Stimulated activated CD8-positive, alpha-beta memory T cell treated with anti-CD3 and anti-CD28 coated beads, Interleukin-12 subunit alpha, Interleukin-12 subunit beta, amount 100 ng/mL, for 4 hours (primary cell): ENCODE data around the gene TEAD2.
"Not testable (repeated sequence)": the region's sequence is repeated elsewhere in the genome, so short reads cannot be mapped to it uniquely, and the experiment has no call there.

Experiments
- DNase-seq: peaks from one replicate; pipeline ENCODE4 v3.0.0-alpha.2; 2020; ENCODE audit warnings: low read depth

Gene TEAD2

DNA sequence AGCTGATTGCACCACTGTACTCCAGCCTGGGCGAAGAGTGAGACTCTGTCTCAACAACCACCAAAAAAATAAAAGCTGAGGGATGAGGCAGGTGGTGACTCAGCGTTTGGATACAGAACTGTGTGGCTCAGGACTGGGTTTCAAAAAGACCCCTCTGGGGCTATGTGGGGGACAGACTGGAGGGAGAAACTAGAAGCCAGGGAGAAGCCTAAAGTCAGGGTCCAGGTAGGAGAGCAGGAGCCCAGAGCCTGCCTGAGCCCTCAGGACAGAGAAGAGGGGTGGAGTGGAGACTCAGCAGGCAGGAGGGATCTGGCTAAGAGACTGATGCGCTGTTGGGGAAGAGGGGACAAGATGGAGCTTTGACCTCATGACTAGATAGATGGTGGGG is 28.8 kb downstream of the TEAD2 start:
- DNase-seq: no peak

GRCh38 chr19:49332691-49333417 is 29.4 kb downstream of the TEAD2 start:
- DNase-seq: not testable (repeated sequence)

GRCh38 chr19:49331616-49332055 is 30.6 kb downstream of the TEAD2 start:
- DNase-seq: no peak

DNA sequence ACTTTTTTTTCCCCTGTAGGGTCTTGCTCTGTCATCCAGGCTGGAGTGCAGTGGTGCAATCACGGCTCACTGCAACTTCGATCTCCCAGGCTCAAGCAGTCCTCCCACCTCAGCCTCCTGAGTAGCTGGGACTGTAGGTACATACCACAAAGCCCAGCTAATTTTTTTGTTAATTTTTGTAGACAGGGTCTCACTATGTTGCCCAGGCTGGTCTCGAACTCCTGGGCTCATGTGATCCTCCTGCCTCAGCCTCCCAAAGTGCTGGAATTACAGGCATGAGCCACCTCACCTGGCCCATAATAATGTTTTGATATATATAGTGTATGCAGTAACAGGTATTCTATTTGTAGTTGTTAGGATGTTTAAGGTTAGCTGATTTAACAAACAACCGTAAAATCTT is 31.0 kb downstream of the TEAD2 start:
- not testable (repeated sequence) for DNase-seq

- DNase-seq: no peak
Measured at GRCh38 chr19:49328741-49329140, 33.5 kb downstream of the TEAD2 start.

DNA sequence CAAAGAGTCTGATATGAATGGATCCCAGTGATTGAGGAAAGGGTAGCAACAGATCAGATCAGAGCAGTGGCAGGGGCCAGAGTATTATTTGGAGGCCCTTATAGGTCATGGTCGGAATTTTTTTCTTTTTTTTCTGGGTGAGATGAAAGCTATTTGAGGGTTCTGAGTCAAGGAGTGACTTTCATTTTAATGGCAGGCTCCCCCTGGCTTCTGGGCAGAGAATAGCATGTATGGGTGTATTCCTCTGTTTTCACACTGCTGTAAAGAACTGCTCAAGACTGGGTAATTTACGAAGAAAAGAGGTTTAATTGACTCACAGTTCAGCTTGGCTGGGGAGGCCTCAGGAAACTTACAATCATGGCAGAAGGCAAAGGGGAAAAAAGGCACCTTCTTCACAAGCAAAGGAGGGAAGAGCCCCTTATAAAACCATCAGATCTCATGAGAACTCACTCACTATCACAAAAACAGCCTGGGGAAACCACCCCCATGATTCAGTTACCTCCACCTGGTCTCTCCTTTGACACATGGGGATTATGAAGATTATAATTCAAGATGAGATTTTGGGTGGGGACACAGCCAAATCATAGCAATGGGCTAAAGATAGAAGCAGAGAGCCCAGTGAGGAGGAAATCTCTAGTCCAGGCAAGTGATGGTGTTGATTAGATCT is 34.2 kb downstream of the TEAD2 start:
- no peak for DNase-seq

GRCh38 chr19:49326165-49326704 is 36.0 kb downstream of the TEAD2 start:
- DNase-seq: no peak

GRCh38 chr19:49325756-49326155 is 36.5 kb downstream of the TEAD2 start:
- DNase-seq: not testable (repeated sequence)

DNA sequence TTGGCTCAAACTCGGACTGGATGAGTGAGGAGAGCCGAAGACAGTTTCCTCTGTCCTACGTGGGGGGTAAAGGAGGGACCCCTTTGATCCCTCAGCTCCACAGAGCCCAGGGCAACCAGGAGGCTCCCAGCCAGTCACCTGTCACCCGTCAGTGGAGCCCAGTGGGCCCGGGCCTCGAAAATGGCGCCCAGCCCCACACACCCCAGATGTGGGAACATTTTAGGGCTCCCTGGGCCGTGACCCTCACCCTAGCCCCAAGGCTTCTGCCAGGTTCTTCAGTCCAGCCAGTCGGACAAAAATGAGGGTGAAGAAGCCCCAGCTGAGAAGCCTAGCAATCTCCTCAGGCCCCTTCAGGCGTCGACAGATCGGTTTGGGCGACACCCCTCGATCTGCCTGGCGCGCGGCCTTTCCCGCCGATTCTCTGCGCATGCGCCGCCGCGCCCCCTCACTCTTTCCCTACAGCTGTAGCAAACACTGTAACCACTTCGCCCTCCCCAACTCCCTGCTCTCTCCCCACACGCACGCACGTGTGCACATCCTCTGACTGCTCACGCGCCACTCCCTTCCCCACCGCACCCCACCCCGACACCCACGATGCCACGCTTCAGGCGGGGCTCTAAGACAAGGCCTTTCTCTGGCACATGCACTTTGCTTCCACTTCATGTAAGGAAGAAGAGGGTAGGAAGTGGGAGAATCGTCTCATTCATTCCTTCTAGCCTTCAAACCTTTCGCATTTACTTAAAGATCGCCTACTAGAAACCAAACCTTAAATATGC is 37.2 kb downstream of the TEAD2 start, which contains the start of gene SLC6A16:
Gene SLC6A16, minus strand, starts transcription at position 391 of the 776 bp plus-strand sequence. CDS start 13,844 bp downstream, outside the sequence.
- DNase-seq: no peak

GRCh38 chr19:49318296-49318695 is 43.9 kb downstream of the TEAD2 start:
- no peak for DNase-seq

- no peak for DNase-seq
Measured at GRCh38 chr19:49316284-49316683, 45.9 kb downstream of the TEAD2 start.

DNA sequence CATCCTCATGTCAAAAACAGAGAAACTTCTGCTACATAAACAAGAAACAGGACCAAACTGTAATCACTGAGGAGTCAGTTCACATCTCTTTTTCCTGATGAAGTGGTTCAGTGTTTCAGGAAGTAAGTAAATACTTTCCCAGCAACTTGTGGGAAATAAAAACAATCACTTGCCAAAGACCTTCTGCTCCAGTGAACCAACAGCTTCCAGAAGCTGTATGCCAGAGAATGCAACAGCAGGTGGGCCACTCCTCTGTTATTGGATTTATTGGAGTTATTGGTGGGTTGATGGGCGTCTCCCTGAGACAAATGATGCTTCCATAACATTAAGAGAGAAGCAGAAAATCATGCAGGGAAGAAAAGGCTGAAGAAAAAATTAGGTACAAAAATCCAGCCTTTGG is 47.1 kb downstream of the TEAD2 start:
- DNase-seq: no peak

DNA sequence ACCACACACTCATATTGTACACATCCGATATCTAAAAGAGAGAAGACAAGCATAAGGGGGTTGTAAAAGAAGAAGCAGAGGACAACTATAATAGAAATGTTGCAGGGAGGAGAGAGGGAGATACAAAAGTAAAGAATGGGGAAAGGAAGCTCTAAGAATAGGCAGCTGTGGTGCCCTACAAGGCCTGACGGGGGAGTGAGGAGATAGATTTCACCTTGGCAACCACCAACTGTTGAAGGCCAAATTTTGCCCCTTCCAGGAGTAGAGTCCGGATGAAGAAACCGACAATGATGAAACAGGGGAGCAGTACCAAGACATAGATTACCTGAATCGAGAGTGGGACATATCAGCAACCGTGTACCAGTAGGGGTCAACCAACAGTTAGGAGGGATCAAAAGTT is 53.1 kb downstream of the TEAD2 start:
- no peak for DNase-seq

- DNase-seq: not testable (repeated sequence)
Measured at GRCh38 chr19:49306734-49307133, 55.5 kb downstream of the TEAD2 start.

GRCh38 chr19:49301866-49302252 is 60.4 kb downstream of the TEAD2 start:
- no peak for DNase-seq

DNA sequence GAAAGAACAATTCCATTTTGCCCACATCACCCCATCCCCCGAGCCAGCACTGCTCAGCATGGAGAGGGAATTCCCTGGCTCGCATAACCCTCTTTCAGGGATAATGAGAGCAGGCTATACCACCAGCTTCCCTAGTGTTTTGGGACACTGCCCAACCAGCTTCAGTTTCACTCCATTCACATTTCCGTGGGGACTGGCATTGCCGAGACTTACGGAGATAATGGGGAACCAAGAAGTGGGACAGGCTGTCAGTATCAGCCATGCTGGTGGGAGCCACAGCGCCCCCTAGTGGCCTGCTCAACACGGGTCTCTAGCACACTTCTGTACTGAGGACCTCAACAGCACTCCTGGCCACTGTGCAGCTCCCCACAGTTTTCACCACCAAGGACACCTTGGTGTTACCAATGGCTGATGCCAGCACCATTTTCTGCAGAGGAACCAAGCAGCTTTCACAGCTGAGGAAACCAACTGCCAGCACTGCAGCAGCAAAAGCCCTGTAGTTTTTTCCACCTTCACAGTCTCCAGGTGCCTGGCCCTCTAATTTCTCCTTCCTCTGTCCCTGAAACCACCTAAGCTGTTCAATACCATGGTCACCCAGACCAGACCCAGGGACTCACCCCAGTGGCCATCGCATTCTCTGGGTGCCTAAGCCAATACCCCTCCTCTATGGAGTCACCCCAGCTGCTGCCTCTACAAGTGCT is 60.9 kb downstream of the TEAD2 start:
- DNase-seq: peak; percentile 50

GRCh38 chr19:49298653-49299052 is 63.6 kb downstream of the TEAD2 start:
- not testable (repeated sequence) for DNase-seq

DNA sequence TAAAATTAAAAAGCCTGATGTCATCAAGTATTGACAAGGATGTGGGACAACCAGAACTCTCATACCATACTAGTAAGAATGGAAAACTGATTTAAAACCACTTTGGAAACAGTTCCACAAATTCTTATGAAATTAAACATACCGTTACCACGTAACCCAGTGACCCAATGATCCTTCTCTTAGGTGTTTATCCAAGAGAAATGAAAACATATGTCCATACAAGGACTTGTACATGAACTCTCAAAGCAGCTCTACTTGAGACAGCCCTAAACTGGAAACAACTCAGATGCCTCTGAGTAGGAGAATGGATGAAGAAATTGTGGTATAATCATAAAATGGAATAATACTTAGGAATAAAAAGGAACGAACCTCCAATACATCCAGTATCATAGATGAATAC is 64.8 kb downstream of the TEAD2 start:
- DNase-seq: no peak

- no peak for DNase-seq
Measured at GRCh38 chr19:49295208-49295880, 66.9 kb downstream of the TEAD2 start.

DNA sequence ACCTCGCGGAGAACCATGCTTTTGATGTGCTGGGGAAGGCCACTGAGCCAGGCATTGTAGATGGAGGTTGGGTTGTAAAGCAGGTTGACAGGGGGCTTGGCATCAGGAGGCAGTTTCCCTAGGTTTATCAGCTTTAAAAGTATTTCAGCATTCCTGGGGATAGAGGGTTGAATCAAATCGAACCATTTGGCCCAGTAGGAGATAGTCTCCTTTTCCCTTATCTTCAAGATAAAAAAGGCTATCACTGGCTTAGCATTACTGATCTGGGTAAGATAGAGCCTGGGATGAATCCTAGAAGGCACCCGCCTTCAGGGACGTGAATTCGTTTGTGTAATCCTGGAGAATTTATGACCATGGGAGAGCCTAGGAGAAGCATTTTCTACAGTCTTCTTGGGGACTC is 67.8 kb downstream of the TEAD2 start:
- no peak for DNase-seq
